Measurements from ENCODE around the gene TENT5A. TPM values are rescaled to one million over a fixed set of nuclear protein-coding genes. Genes with fewer than 3 reads are reported as not detected.
A peak's percentile ranks its signal among the peaks of the same experiment; 100 is the strongest.

TENT5A gene
- total RNA-seq, 4 donors from 2014 or later = 7.9 to 74.9 (median 23.3) TPM

DNA sequence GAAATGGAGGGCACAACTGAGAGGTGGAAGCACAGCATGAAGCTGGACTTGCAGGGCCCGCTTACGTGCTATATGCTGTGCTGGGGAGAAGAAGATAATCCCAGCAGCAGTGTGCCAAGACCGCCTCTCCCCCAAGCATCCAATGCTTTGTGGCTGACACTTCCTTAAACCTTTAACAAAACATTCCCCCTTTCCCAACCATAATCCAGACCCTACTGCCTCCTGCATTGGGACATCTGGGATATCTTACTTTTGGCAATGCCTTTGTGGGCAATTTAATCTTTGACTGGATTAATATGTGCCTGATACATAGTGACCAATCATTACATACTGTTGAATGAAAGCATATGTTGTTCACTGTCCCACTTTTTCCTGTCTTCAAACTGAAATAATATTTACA, 3.1 kb upstream of the TENT5A start:
- H3K36me3 ChIP-seq = no peaks in the 10 kb centered on the region
- intact Hi-C loops (cut with DNase I; ENCODE audit: low total_unique reads) = no loop called here

DNA sequence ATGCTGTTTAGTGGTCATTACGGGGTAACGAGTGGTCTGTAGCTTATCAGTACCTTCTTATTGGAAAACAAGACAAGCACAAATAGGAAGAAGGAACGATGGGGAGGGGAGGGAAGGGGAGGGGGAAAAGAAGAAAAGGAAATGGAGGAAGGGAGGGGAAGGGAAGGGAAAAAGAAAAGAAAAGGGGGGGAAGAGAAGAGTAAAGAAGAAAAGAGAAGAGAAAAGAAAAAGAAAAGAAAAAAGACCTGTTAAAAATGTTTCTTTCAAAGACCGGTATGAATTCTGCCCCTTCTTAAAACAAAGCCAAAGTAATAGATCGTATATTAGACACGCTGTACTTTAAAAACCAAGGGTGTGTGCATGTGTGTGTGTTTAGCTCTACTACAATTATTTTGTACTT, 2.4 kb upstream of the TENT5A start:
- intact Hi-C loops (cut with DNase I; ENCODE audit: low total_unique reads) = no loop called here
- TF ChIP-seq POLR2A (IDR thresholded peaks at IDR 0.05) = no peak
- TF ChIP-seq, protein P1, sequence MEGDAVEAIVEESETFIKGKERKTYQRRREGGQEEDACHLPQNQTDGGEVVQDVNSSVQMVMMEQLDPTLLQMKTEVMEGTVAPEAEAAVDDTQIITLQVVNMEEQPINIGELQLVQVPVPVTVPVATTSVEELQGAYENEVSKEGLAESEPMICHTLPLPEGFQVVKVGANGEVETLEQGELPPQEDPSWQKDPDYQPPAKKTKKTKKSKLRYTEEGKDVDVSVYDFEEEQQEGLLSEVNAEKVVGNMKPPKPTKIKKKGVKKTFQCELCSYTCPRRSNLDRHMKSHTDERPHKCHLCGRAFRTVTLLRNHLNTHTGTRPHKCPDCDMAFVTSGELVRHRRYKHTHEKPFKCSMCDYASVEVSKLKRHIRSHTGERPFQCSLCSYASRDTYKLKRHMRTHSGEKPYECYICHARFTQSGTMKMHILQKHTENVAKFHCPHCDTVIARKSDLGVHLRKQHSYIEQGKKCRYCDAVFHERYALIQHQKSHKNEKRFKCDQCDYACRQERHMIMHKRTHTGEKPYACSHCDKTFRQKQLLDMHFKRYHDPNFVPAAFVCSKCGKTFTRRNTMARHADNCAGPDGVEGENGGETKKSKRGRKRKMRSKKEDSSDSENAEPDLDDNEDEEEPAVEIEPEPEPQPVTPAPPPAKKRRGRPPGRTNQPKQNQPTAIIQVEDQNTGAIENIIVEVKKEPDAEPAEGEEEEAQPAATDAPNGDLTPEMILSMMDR (IDR thresholded peaks at IDR 0.05) = no peak
- Histone ChIP-seq H3K4me3 (no peak overlapping the region), H3K4me1 (no peaks in the 10 kb centered on the region), H3K9me3 (no peaks in the 10 kb centered on the region), H3K27ac (no peak overlapping the region), H3K36me3 (no peaks in the 10 kb centered on the region), H3K27me3 (no peaks in the 10 kb centered on the region)
- no peak for DNase-seq

More for the DNA sequence above, 3.1 kb upstream of the TENT5A start:
- Histone ChIP-seq H3K27ac (no peak overlapping the region), H3K4me3 (no peak overlapping the region), H3K27me3 (no peaks in the 10 kb centered on the region), H3K4me1 (no peaks in the 10 kb centered on the region), H3K9me3 (no peaks in the 10 kb centered on the region)
- TF ChIP-seq, protein P1 (IDR thresholded peaks at IDR 0.05) = no peak
- no peak for TF ChIP-seq POLR2A (IDR thresholded peaks at IDR 0.05)
- no peak for DNase-seq

DNA sequence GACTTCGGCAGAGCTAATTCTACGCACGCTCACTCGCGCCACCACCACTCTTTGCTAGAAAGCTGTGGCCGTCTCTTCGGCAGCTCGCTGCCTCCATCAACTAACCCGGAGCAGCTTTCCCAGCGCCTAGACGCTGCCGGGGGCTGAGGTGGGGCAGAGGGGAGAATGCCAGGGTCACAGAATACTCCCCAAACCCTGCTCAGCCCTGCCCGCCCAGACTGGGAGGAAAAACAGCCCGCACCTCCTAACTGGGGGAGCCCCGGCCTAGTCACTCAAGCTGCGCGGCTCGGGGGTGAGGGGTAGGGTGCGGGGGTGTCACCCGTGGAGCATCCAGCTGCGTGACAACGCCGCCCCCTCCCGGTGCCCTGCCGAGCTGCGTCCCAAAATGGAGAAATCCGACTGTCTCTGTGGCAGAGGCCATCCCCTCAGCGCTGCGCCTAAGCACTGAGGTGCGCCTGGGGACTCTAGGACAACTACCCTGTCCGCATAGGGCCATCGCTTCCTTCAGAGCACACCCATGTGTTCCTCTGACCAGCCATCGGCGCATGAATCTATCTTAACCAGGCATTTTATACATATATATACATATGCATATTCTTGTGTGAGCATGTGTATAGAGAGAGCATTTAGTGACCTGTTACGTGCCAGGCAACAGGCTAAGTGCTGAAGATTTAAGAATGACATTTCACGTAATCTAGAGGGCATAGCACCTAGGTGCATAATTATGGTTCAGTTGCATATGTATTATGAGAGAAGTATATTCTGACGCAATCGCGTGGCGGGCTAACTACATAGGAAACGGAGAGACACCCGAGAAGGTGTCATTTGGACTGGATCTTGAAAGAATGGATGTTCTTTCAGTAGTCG, 1.5 kb upstream of the TENT5A start:
- intact Hi-C loops (cut with DNase I; ENCODE audit: low total_unique reads) = no loop called here
- Histone ChIP-seq H3K4me1 (no peaks in the 10 kb centered on the region), H3K4me3 (peak overlapping the region; percentile 85 to 90), H3K27ac (peak overlapping the region; percentile 96 to 98), H3K36me3 (no peaks in the 10 kb centered on the region), H3K27me3 (no peaks in the 10 kb centered on the region), H3K9me3 (no peaks in the 10 kb centered on the region)
- TF ChIP-seq POLR2A (IDR thresholded peaks at IDR 0.05) = no peak
- TF ChIP-seq, protein P1 (IDR thresholded peaks at IDR 0.05) = peak; percentile 73 to 86 (median 82)
- DNase-seq = peak; percentile 86 to 90

DNA sequence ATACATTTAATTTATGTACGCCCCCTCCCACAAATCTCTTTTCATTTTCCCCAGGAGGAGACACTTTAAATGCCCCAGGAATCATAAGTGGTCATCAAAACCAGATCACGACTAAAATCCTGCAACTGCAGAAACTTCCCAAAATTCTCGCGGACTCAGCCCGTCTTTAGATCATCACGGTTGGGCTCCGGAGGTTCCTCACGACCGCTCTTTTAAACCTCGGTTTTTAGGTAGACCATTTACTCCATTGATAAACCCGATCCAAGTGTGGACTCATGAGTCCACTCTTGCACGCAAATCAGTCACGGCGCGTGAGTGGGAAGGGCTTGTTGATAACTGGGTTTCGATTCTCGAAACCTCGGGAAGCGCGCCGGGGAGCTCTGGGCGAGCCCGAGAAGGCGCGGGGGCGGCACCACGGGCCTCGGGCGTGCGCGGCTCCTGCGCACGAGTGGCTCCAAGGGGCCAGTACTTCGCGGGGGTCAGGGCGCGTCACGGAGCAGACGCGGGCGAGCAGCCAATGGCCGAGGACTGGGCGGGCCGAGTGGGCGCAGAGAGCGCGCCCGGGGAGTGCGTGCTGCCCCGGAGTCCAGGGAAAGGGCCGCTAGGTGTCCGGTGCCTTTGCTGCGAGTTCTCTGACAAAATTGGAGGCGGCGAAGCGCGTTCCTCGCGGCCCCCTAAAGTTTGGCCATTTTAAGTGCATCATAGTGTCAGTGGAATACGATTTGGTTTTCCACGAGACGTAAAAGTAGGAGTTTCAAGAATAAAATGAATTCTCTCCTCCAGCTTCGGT, 635 bp upstream of the TENT5A start:
- H3K27me3 ChIP-seq = no peaks in the 10 kb centered on the region
- intact Hi-C loops (cut with DNase I; ENCODE audit: low total_unique reads) = no loop called here
- no peaks in the 10 kb centered on the region for H3K36me3 ChIP-seq
- no peaks in the 10 kb centered on the region for H3K9me3 ChIP-seq
- H3K27ac ChIP-seq = peak overlapping the region; percentile 96 to 98
- DNase-seq = peak; percentile 88 to 95
- TF ChIP-seq POLR2A (IDR thresholded peaks at IDR 0.05) = peak; percentile 81 to 89
- TF ChIP-seq, protein P1 (IDR thresholded peaks at IDR 0.05) = peak in 2 of 4 experiments; percentile 25 to 44
- no peaks in the 10 kb centered on the region for H3K4me1 ChIP-seq
- peak overlapping the region; percentile 85 to 90 for H3K4me3 ChIP-seq

Data from uterus (tissue), 4 donors.